Measurements from ENCODE around the gene RASA2. TPM values are rescaled to one million over a fixed set of nuclear protein-coding genes. Genes with fewer than 3 reads are reported as not detected.

RASA2 gene
- total and polyA plus RNA-seq, 2 of the 8 experiments (the other 6 are each of a cell fraction or from before 2014, with no cell fraction given), result 3.5 to 15.9 TPM

GRCh38 chr3:141597931-141598330 lies 111.1 kb downstream of the RASA2 start:
- no peak for TF ChIP-seq CHD2 (IDR thresholded peaks at IDR 0.05; ENCODE audit: low read length)
- TF ChIP-seq TBP (IDR thresholded peaks at IDR 0.05; ENCODE audit: low read depth, low read length), result no peak
- no peak for TF ChIP-seq SP4 (IDR thresholded peaks at IDR 0.05; ENCODE audit: low read length)
- no peak for TF ChIP-seq EZH2 (IDR thresholded peaks at IDR 0.05; ENCODE audit: low read depth, low read length, severe bottlenecking)
- no peak for TF ChIP-seq SP1 (IDR thresholded peaks at IDR 0.05; ENCODE audit: low read depth, low read length)
- Histone ChIP-seq H3K14ac (ENCODE audit: insufficient read length) (no peak overlapping the region), H3K4ac (replicated peaks; ENCODE audit: insufficient read length, low read depth, low read length) (no peak overlapping the region), H4K20me1 (replicated peaks in 1 of 2; ENCODE audit: control insufficient read depth in 1 of 2, insufficient read depth in 2 of 2, low read length in 2 of 2) (no peaks in the 10 kb centered on the region), H3K23me2 (ENCODE audit: low read depth, low read length) (no peaks in the 10 kb centered on the region), H2AFZ (ENCODE audit: low read length) (no peak overlapping the region), H2BK15ac (ENCODE audit: low read length) (no peak overlapping the region), H3K27me3 (replicated peaks in 1 of 4; ENCODE audit: control insufficient read depth in 3 of 4, extremely low read depth in 1 of 4, insufficient read depth in 3 of 4, low read length in 3 of 4) (no peaks in the 10 kb centered on the region), H3K36me3 (ENCODE audit: control insufficient read depth in 2 of 4, insufficient read depth in 4 of 4, low read length in 3 of 4) (peaks cover 0 to 7% (median 0%) of the 10 kb centered on the region in 4 experiments; a peak in 2 of 8 replicates), H3K56ac (replicated peaks; ENCODE audit: insufficient read length, low read depth, low read length) (no peak overlapping the region), H4K5ac (ENCODE audit: insufficient read length, low read depth, low read length) (no peak overlapping the region), H2BK20ac (ENCODE audit: low read length) (no peak overlapping the region), H2BK5ac (ENCODE audit: low read depth, low read length) (no peak overlapping the region), H3K23ac (ENCODE audit: insufficient read length) (no peak overlapping the region), H3K4me2 (ENCODE audit: insufficient read depth in 1 of 2, low read depth in 2 of 2, low read length in 2 of 2) (no peak overlapping the region), H3K9me3 (ENCODE audit: insufficient read depth in 2 of 2, low read depth in 1 of 2, low read length in 1 of 2) (peaks cover 0 to 5% of the 10 kb centered on the region in 2 experiments; a peak in 1 of 4 replicates), H3K79me2 (ENCODE audit: control insufficient read depth in 1 of 2, insufficient read depth in 2 of 2, low read length in 2 of 2) (no peaks in the 10 kb centered on the region), H3K18ac (ENCODE audit: extremely low read depth, low read length) (no peak overlapping the region), H2AK5ac (ENCODE audit: low read depth, low read length) (no peak overlapping the region), H2BK120ac (replicated peaks; ENCODE audit: low read depth, low read length) (no peak overlapping the region), H3K9ac (replicated peaks in 1 of 4; ENCODE audit: extremely low read depth in 1 of 4, low read depth in 3 of 4, low read length in 3 of 4) (no peak overlapping the region), H4K91ac (replicated peaks; ENCODE audit: insufficient read length, low read length) (no peak overlapping the region), H4K8ac (ENCODE audit: extremely low read depth, insufficient read depth, low read length) (no peak overlapping the region), H2BK12ac (ENCODE audit: low read depth, low read length) (no peak overlapping the region), H3K79me1 (ENCODE audit: low read depth, low read length) (no peaks in the 10 kb centered on the region), H3K4me1 (replicated peaks in 1 of 4; ENCODE audit: control insufficient read depth in 3 of 4, insufficient read depth in 4 of 4, low read length in 3 of 4) (no peaks in the 10 kb centered on the region), H3K27ac (ENCODE audit: low read depth, low read length) (no peak overlapping the region), H3K4me3 (ENCODE audit: extremely low read depth in 1 of 4, insufficient read depth in 2 of 4, low read depth in 3 of 4, low read length in 4 of 4) (no peak overlapping the region)
- WGBS, 2 experiments (ENCODE audit: extremely low coverage in 1 of 2, insufficient coverage in 1 of 2, insufficient read length in 1 of 2, insufficient replicate concordance in 2 of 2, low coverage in 1 of 2, low lambda C conversion rate in 2 of 2, missing lambda C conversion rate in 1 of 2), result 91% methylated on average over 2 of the region's 2 CpGs; no CpG with 5 or more reads in 1 of the 2 experiments
- FAIRE-seq (no peak), DNase-seq (ENCODE audit: low read depth in 1 of 2, low spot score in 2 of 2) (no peak)
- ChIA-PET CTCF (ENCODE audit: partially characterized antibody) (interaction anchor here (2.1 kb wide), 1 partner anchor 47 kb away, joined by 9 read pairs; no protein-coding TSS in a partner anchor), POLR2A (ENCODE audit: partially characterized antibody) (no interaction called here)

Data from H1 (cell line).